IMR-90 (cell line): ENCODE data around the gene NTRK3.

Experiments
- BHLHE40 ChIP-seq: fragments of 150-350 bp; IDR thresholded peaks from 2 replicates; pipeline ENCODE4 v1.6.1; 2016; ENCODE audit warnings: mild to moderate bottlenecking, low read depth, low read length
- CEBPB ChIP-seq: IDR thresholded peaks from 2 replicates; pipeline ENCODE4 v1.6.1; 2012; ENCODE audit warnings: low read depth, low read length, improper control_type of control experiment
- CHD1 ChIP-seq: IDR thresholded peaks from 2 replicates; pipeline ENCODE4 v1.6.1; 2012; ENCODE audit warnings: low read depth, low read length, improper control_type of control experiment
- ELK1 ChIP-seq: fragments of 150-350 bp; IDR thresholded peaks from 2 replicates; pipeline ENCODE4 v1.6.1; 2016; ENCODE audit warnings: low read depth, mild to moderate bottlenecking, low read length, moderate library complexity, borderline replicate concordance
- MAFK ChIP-seq: IDR thresholded peaks from 2 replicates; pipeline ENCODE4 v1.6.1; 2012; ENCODE audit warnings: low read depth, low read length, improper control_type of control experiment
- POLR2A ChIP-seq: IDR thresholded peaks from 2 replicates; pipeline ENCODE4 v1.6.1; 2012; ENCODE audit warnings: mild to moderate bottlenecking, low read depth, low read length
- RAD21 ChIP-seq: IDR thresholded peaks from 2 replicates; pipeline ENCODE4 v1.6.1; 2012; ENCODE audit warnings: low read length, improper control_type of control experiment
- RCOR1 ChIP-seq: IDR thresholded peaks from 2 replicates; pipeline ENCODE4 v1.6.1; 2012; ENCODE audit warnings: mild to moderate bottlenecking, low read length, improper control_type of control experiment; ENCODE audit not compliant: insufficient replicate concordance
- RFX5 ChIP-seq: IDR thresholded peaks from 2 replicates; pipeline ENCODE4 v1.8.0; 2012; ENCODE audit warnings: low read depth, mild to moderate bottlenecking, low read length, moderate library complexity
- TF ChIP-seq, protein P1 (sequence below): conservative IDR thresholded peaks from 2 replicates; pipeline ENCODE4 v1.5.1; 2012; ENCODE audit warnings: mild to moderate bottlenecking, low read depth, low read length, improper control_type of control experiment

- TF ChIP-seq, protein P1, sequence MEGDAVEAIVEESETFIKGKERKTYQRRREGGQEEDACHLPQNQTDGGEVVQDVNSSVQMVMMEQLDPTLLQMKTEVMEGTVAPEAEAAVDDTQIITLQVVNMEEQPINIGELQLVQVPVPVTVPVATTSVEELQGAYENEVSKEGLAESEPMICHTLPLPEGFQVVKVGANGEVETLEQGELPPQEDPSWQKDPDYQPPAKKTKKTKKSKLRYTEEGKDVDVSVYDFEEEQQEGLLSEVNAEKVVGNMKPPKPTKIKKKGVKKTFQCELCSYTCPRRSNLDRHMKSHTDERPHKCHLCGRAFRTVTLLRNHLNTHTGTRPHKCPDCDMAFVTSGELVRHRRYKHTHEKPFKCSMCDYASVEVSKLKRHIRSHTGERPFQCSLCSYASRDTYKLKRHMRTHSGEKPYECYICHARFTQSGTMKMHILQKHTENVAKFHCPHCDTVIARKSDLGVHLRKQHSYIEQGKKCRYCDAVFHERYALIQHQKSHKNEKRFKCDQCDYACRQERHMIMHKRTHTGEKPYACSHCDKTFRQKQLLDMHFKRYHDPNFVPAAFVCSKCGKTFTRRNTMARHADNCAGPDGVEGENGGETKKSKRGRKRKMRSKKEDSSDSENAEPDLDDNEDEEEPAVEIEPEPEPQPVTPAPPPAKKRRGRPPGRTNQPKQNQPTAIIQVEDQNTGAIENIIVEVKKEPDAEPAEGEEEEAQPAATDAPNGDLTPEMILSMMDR: no peak
- no peak for TF ChIP-seq POLR2A
- no peak for TF ChIP-seq RCOR1
- TF ChIP-seq CHD1: no peak
- TF ChIP-seq MAFK: no peak
- no peak for TF ChIP-seq CEBPB
- TF ChIP-seq ELK1: no peak
- no peak for TF ChIP-seq RFX5
- no peak for TF ChIP-seq BHLHE40
- TF ChIP-seq RAD21: no peak
Observed at GRCh38 chr15:88181613-88182012, 74.9 kb downstream of the NTRK3 start.
